NAMALWA (cell line): ENCODE measurements around the gene KRTAP10-12.

ENCODE experiments used
- DNase-seq: peaks from one replicate; pipeline ENCODE4 v3.0.0-alpha.2; 2015; ENCODE audit warnings: low spot score

The KRTAP10-12 gene

GRCh38 chr21:44699502-44700001 lies 2.6 kb downstream of the KRTAP10-12 start:
- no peak for DNase-seq

GRCh38 chr21:44700101-44701022 lies 3.4 kb downstream of the KRTAP10-12 start:
- no peak for DNase-seq

- DNase-seq = no peak
Observed at GRCh38 chr21:44701023-44701400, 4.0 kb downstream of the KRTAP10-12 start.

GRCh38 chr21:44701541-44701940 lies 4.6 kb downstream of the KRTAP10-12 start:
- DNase-seq = no peak

GRCh38 chr21:44702111-44702972 lies 5.4 kb downstream of the KRTAP10-12 start:
- DNase-seq = no peak

GRCh38 chr21:44702973-44703730 lies 6.2 kb downstream of the KRTAP10-12 start:
- DNase-seq = no peak

GRCh38 chr21:44703731-44704635 lies 7.0 kb downstream of the KRTAP10-12 start:
- no peak for DNase-seq

GRCh38 chr21:44704636-44705001 lies 7.6 kb downstream of the KRTAP10-12 start:
- DNase-seq = no peak

- no peak for DNase-seq
Observed at GRCh38 chr21:44706026-44706705, 9.2 kb downstream of the KRTAP10-12 start.

GRCh38 chr21:44706706-44707581 lies 10.0 kb downstream of the KRTAP10-12 start:
- no peak for DNase-seq

GRCh38 chr21:44708213-44708865 lies 11.4 kb downstream of the KRTAP10-12 start:
- no peak for DNase-seq

- DNase-seq = no peak
Observed at GRCh38 chr21:44708866-44709425, 12.0 kb downstream of the KRTAP10-12 start.

- DNase-seq = no peak
Observed at GRCh38 chr21:44709426-44710293, 12.7 kb downstream of the KRTAP10-12 start.

- DNase-seq = no peak
Observed at GRCh38 chr21:44710294-44710665, 13.3 kb downstream of the KRTAP10-12 start.

- DNase-seq = no peak
Observed at GRCh38 chr21:44710756-44711326, 13.9 kb downstream of the KRTAP10-12 start.

- no peak for DNase-seq
Observed at GRCh38 chr21:44711327-44712202, 14.6 kb downstream of the KRTAP10-12 start, which contains the start of gene TSPEAR. Gene TSPEAR (minus strand): TSS chr21:44711572. CDS start chr21:44711514, 58 bp downstream.
